PC-9 (cell line): ENCODE measurements around the gene LRRC26. TPM values are rescaled to one million over a fixed set of nuclear protein-coding genes. Genes with fewer than 3 reads are reported as not detected.

Source experiments
- BruUV-seq: library from RNA; stranded (reverse); fragments of 400-500 nt; replicated peaks from 2 replicates; lab custom pipeline; 2021; lab: Mats Ljungman, UMichigan
- CTCF ChIA-PET: fragments of 300-600 bp; sonication (Branson Sonifier 250); formaldehyde crosslinking; loops from one replicate; lab custom pipeline; 2022; ENCODE audit warnings: antibody characterized with exemption; lab: Charles Lee
- POLR2A ChIA-PET: fragments of 300-600 bp; sonication (Branson Sonifier 250); formaldehyde crosslinking; loops from one replicate; lab custom pipeline; 2022; ENCODE audit warnings: antibody characterized with exemption; ENCODE audit not compliant: unreplicated experiment; lab: Charles Lee
- DNase-seq, 2 experiments: peaks; one replicate each; pipeline versions ENCODE4 v3.0.0 to v3.0.0-alpha.2; 2015 to 2022; ENCODE audit warnings: mixed read lengths in 1 of 2
- H2AFZ ChIP-seq: fragments of 200-600 bp; sonication (generic); 2 replicates; pipeline ENCODE4 v1.8.1; 2017; ENCODE audit warnings: antibody characterized with exemption
- H3F3A ChIP-seq: fragments of 200-600 bp; sonication (generic); 2 replicates; pipeline ENCODE4 v1.8.1; 2017; ENCODE audit warnings: antibody characterized with exemption, mild to moderate bottlenecking, low read depth; ENCODE audit not compliant: insufficient read depth
- H3K27ac ChIP-seq: fragments of 200-600 bp; sonication (generic); 2 replicates; pipeline ENCODE4 v1.6.1; 2016; ENCODE audit warnings: mixed run types
- H3K27me3 ChIP-seq: fragments of 200-600 bp; sonication (generic); 2 replicates; pipeline ENCODE4 v1.6.1; 2016; ENCODE audit warnings: low read depth, mixed run types; ENCODE audit not compliant: insufficient read depth
- H3K36me3 ChIP-seq: fragments of 200-600 bp; sonication (generic); 2 replicates; pipeline ENCODE4 v1.6.1; 2016; ENCODE audit warnings: low read depth, mixed run types
- H3K4me1 ChIP-seq: fragments of 200-600 bp; sonication (generic); replicated peaks from 2 replicates; pipeline ENCODE4 v1.6.1; 2016; ENCODE audit warnings: mixed run types; ENCODE audit not compliant: insufficient read depth
- H3K4me2 ChIP-seq: fragments of 200-600 bp; sonication (generic); 2 replicates; pipeline ENCODE4 v1.6.1; 2017; ENCODE audit warnings: mixed run types
- H3K4me3 ChIP-seq: fragments of 200-600 bp; sonication (generic); 2 replicates; pipeline ENCODE4 v1.6.1; 2016; ENCODE audit warnings: mixed run types
- H3K79me2 ChIP-seq: fragments of 200-600 bp; sonication (generic); 2 replicates; pipeline ENCODE4 v1.6.1; 2017; ENCODE audit warnings: low read depth, mixed run types
- H3K9me2 ChIP-seq: fragments of 200-600 bp; sonication (generic); 2 replicates; pipeline ENCODE4 v1.8.1; 2017; ENCODE audit warnings: mild to moderate bottlenecking; ENCODE audit not compliant: insufficient read depth
- H3K9me3 ChIP-seq: fragments of 200-600 bp; sonication (generic); 2 replicates; pipeline ENCODE4 v1.8.1; 2016; ENCODE audit warnings: low read depth; ENCODE audit not compliant: insufficient read depth
- H4K20me1 ChIP-seq: fragments of 200-600 bp; sonication (generic); 2 replicates; pipeline ENCODE4 v1.8.1; 2017; ENCODE audit not compliant: insufficient read depth
- CTCF ChIP-seq: fragments of 200-600 bp; sonication (generic); conservative IDR thresholded peaks from 2 replicates; pipeline ENCODE4 v1.6.1; 2017; ENCODE audit warnings: mixed run types, antibody characterized with exemption, mild to moderate bottlenecking, moderate library complexity
- EZH2 ChIP-seq: fragments of 200-600 bp; sonication (generic); IDR thresholded peaks from 2 replicates; pipeline ENCODE4 v1.8.0; 2017; ENCODE audit warnings: antibody characterized with exemption, low read depth
- intact Hi-C: fragments of 100-400 bp; cut with micrococcal nuclease; formaldehyde crosslinking; loops from one replicate; pipeline ENCODE4 v1.10.0; 2022; ENCODE audit not compliant: unreplicated experiment
- total RNA-seq: library from RNA; stranded (reverse); gene quantifications from 2 replicates; pipeline ENCODE4 v1.2.3, GENCODE V29; 2021

The LRRC26 gene
- total RNA-seq, 1 experiment from 2014 or later: 2.3 TPM

- H3K4me2 ChIP-seq: peak overlapping the region; percentile 92
- ChIA-PET CTCF (interaction anchor here (0.6 to 2.8 kb wide), 8 partner anchors 11 to 401 kb away, joined by 3 to 15 read pairs (median 4); partner anchors contain the start of gene RNF224), POLR2A (interaction anchor here (0.6 to 1.8 kb wide), 14 partner anchors 9 to 269 kb away, joined by 3 to 14 read pairs (median 6); partner anchors contain the start of genes CYSRT1, NSMF, RNF208 and TPRN)
- H3K79me2 ChIP-seq: peaks cover 46% of the 10 kb centered on the region
- H3K9me2 ChIP-seq: no peaks in the 10 kb centered on the region
- peaks cover 38% of the 10 kb centered on the region for H3K4me1 ChIP-seq
- H3K36me3 ChIP-seq: no peaks in the 10 kb centered on the region
- TF ChIP-seq CTCF (0 out of 2 replicates have a peak, but pooled peaks have one; percentile 1), EZH2 (no peak)
- TSS peak; percentile 72 for BruUV-seq
- peak overlapping the region; percentile 97 for H3K4me3 ChIP-seq
- peaks cover 18% of the 10 kb centered on the region for H3F3A ChIP-seq
- H2AFZ ChIP-seq: peak overlapping the region; percentile 56
- H4K20me1 ChIP-seq: peaks cover 32% of the 10 kb centered on the region
- H3K27ac ChIP-seq: peak overlapping the region; percentile 74
- DNase-seq: no peak
- no peaks in the 10 kb centered on the region for H3K27me3 ChIP-seq
- no peaks in the 10 kb centered on the region for H3K9me3 ChIP-seq
- intact Hi-C loops: loop anchor here (1.0 to 2.0 kb wide), 4 partner anchors 11 to 61 kb away; partner anchors contain the start of genes TMEM210 and TPRN
Measured at GRCh38 chr9:137189297-137190295, 19.7 kb upstream of the LRRC26 start.

- Histone ChIP-seq H3K4me2 (peak within 1 kb of the TSS; percentile 92), H3F3A (peaks cover 18% of the 10 kb centered on the region), H3K79me2 (peaks cover 38% of the 10 kb centered on the region), H3K9me3 (no peaks in the 10 kb centered on the region), H3K4me3 (peak within 1 kb of the TSS; percentile 97), H4K20me1 (peaks cover 23% of the 10 kb centered on the region), H3K4me1 (peaks cover 33% of the 10 kb centered on the region), H2AFZ (peak within 1 kb of the TSS; percentile 93), H3K9me2 (no peaks in the 10 kb centered on the region), H3K27me3 (no peaks in the 10 kb centered on the region), H3K36me3 (no peaks in the 10 kb centered on the region), H3K27ac (peak within 1 kb of the TSS; percentile 74)
- no peak for TF ChIP-seq EZH2
- peak; percentile 44; the same call in 1 of the 2 replicates for TF ChIP-seq CTCF
- intact Hi-C loops: loop anchor here (1.0 to 2.0 kb wide), 5 partner anchors 12 to 60 kb away; partner anchors contain the start of genes RNF224, TMEM210 and TPRN
- BruUV-seq: no TSS peak
- peak; percentile 81 to 98 for DNase-seq
- ChIA-PET POLR2A (interaction anchor here (0.5 to 1.8 kb wide), 17 partner anchors 9 to 411 kb away, joined by 3 to 14 read pairs (median 5); partner anchors contain the start of genes CYSRT1, NSMF, RNF208 and TPRN), CTCF (interaction anchor here (0.5 to 2.8 kb wide), 9 partner anchors 12 to 402 kb away, joined by 3 to 17 read pairs (median 3); partner anchors contain the start of genes RNF224 and TMEM203)
Measured at GRCh38 chr9:137188490-137189296, 18.8 kb upstream of the LRRC26 start, which contains the start of the genes ANAPC2 and SSNA1. TSS of gene ANAPC2 (minus strand) at chr9:137188560. CDS start at chr9:137188532, 28 bp downstream. TSS of gene SSNA1 (plus strand) at chr9:137188676. CDS start at chr9:137188727, 51 bp downstream.
